B cell (primary cell): ENCODE measurements around the gene BRI3.

Experiments
- CTCF ChIP-seq: fragments of 200-600 bp; IDR thresholded peaks from one replicate; pipeline ENCODE4 v1.8.0; 2022; ENCODE audit warnings: antibody characterized with exemption, mild to moderate bottlenecking
- EZH2 ChIP-seq: IDR thresholded peaks from 2 replicates; pipeline ENCODE4 v1.6.1; 2012; ENCODE audit warnings: borderline replicate concordance, low read depth, mild to moderate bottlenecking, moderate library complexity, low read length; ENCODE audit not compliant: insufficient read depth, poor library complexity, severe bottlenecking

- TF ChIP-seq CTCF (no peak), EZH2 (no peak)
Measured at GRCh38 chr7:98249106-98249505, 32.4 kb upstream of the BRI3 start.
